HCT116 (cell line): ENCODE measurements around the gene BNC2. TPM values are rescaled to one million over a fixed set of nuclear protein-coding genes. Genes with fewer than 3 reads are reported as not detected.

Experiments
- ATAC-seq: fragments of 200-7000 bp; cut with Tn5 transposase; 2 replicates; pipeline ENCODE4 v1.9.1; 2020; ENCODE audit warnings: mild to moderate bottlenecking, moderate library complexity
- BruUV-seq: library from RNA; stranded (reverse); fragments of 400-500 nt; replicated peaks from 2 replicates; lab custom pipeline; 2021; lab: Mats Ljungman, UMichigan
- CTCF ChIA-PET: fragments of 300-600 bp; sonication (Branson Sonifier 250); formaldehyde crosslinking; loops from one replicate; lab custom pipeline; 2021; ENCODE audit warnings: antibody characterized with exemption; lab: Charles Lee
- POLR2A ChIA-PET: fragments of 300-600, 350-600 bp; sonication (Branson Sonifier 250); formaldehyde crosslinking; loops from one replicate; lab custom pipeline; 2021; ENCODE audit warnings: antibody characterized with exemption; lab: Charles Lee
- RAD21 ChIA-PET, 2 experiments: fragments of 300-600 bp; sonication (Branson Sonifier 250); formaldehyde crosslinking; loops; one replicate each; lab custom pipeline; 2023; ENCODE audit warnings: low total read pairs in 2 of 2; ENCODE audit not compliant: uncharacterized antibody in 2 of 2, unreplicated experiment in 2 of 2, low non-redundant PET in 1 of 2; lab: Charles Lee
- DNase-seq: peaks from one replicate; pipeline ENCODE4 v3.0.0-alpha.2; 2010; ENCODE audit warnings: low read depth, low spot score
- H2AFZ ChIP-seq: fragments of 200-600 bp; shearing (Covaris generic), sonication (generic); 2 replicates; pipeline ENCODE4 v1.6.1; 2017; ENCODE audit warnings: low read depth, mixed run types, mixed read lengths, antibody characterized with exemption, low read length; ENCODE audit not compliant: poor library complexity, severe bottlenecking
- H3K27ac ChIP-seq: 2 replicates; pipeline ENCODE4 v1.5.1; 2012; ENCODE audit warnings: low read depth, low read length
- H3K27me3 ChIP-seq: fragments of 200-600 bp; sonication (generic); 2 replicates; pipeline ENCODE4 v1.6.1; 2016; ENCODE audit warnings: mixed run types, low read length, mixed read lengths; ENCODE audit not compliant: insufficient read depth
- H3K36me3 ChIP-seq, 2 experiments: fragments of 200-500 bp in 1 of 2; fragments of 200-600 bp in 1 of 2; sonication (Bioruptor generic) in 1 of 2; sonication (generic) in 1 of 2; 2 replicates each; pipeline versions ENCODE4 v1.5.1 to v1.6.1; 2014 to 2016; ENCODE audit warnings: low read length in 2 of 2, inconsistent platforms in 1 of 2, mixed read lengths in 1 of 2, mixed run types in 1 of 2; ENCODE audit not compliant: insufficient read depth in 2 of 2, control insufficient read depth in 1 of 2
- H3K4me1 ChIP-seq, 2 experiments: fragments of 200-600 bp in 1 of 2; sonication (generic) in 1 of 2; 2 replicates each; pipeline versions ENCODE4 v1.5.1 to v1.6.1; 2012 to 2017; ENCODE audit warnings: low read length in 2 of 2, inconsistent platforms in 1 of 2, mild to moderate bottlenecking in 1 of 2, mixed read lengths in 1 of 2, mixed run types in 1 of 2, moderate library complexity in 1 of 2; ENCODE audit not compliant: insufficient read depth in 2 of 2, control insufficient read depth in 1 of 2
- H3K4me2 ChIP-seq: fragments of 200-600 bp; sonication (generic); 2 replicates; pipeline ENCODE4 v1.6.1; 2017; ENCODE audit warnings: mixed run types, low read length, mixed read lengths
- H3K4me3 ChIP-seq, 2 experiments: fragments of 200-600 bp in 1 of 2; sonication (generic) in 1 of 2; replicated peaks in 1 of 2; 2 replicates each; pipeline ENCODE4 v1.5.1; 2011 to 2016; ENCODE audit warnings: low read length in 2 of 2, control low read depth in 1 of 2, low read depth in 1 of 2, mild to moderate bottlenecking in 1 of 2, mixed read lengths in 1 of 2, mixed run types in 1 of 2
- H3K79me2 ChIP-seq: fragments of 200-600 bp; sonication (generic); 2 replicates; pipeline ENCODE4 v1.6.1; 2017; ENCODE audit warnings: mild to moderate bottlenecking, mixed run types, low read length, moderate library complexity, mixed read lengths; ENCODE audit not compliant: insufficient read depth
- H3K9ac ChIP-seq: fragments of 200-600 bp; sonication (generic); 2 replicates; pipeline ENCODE4 v1.6.1; 2016; ENCODE audit warnings: low read length, mixed read lengths
- H3K9me2 ChIP-seq: fragments of 200-600 bp; sonication (generic), shearing (Covaris generic); 2 replicates; pipeline ENCODE4 v1.6.1; 2017; ENCODE audit warnings: mixed run types, mild to moderate bottlenecking, moderate library complexity; ENCODE audit not compliant: insufficient read depth
- H3K9me3 ChIP-seq, 2 experiments: fragments of 200-500 bp in 1 of 2; fragments of 200-600 bp in 1 of 2; sonication (Bioruptor generic) in 1 of 2; sonication (generic) in 1 of 2; 2 replicates each; pipeline ENCODE4 v1.6.1; 2014 to 2017; ENCODE audit warnings: low read length in 2 of 2, mixed read lengths in 2 of 2, inconsistent platforms in 1 of 2, low read depth in 1 of 2, mild to moderate bottlenecking in 1 of 2, mixed run types in 1 of 2, moderate library complexity in 1 of 2; ENCODE audit not compliant: control insufficient read depth in 1 of 2, insufficient read depth in 1 of 2
- H4K20me1 ChIP-seq: fragments of 200-600 bp; sonication (generic), shearing (Covaris generic); 2 replicates; pipeline ENCODE4 v1.6.1; 2017; ENCODE audit warnings: mixed run types, mild to moderate bottlenecking, moderate library complexity; ENCODE audit not compliant: insufficient read depth
- ELF1 ChIP-seq: IDR thresholded peaks from 2 replicates; pipeline ENCODE4 v1.6.1; 2012; ENCODE audit warnings: low read depth, borderline replicate concordance
- EZH2phosphoT487 ChIP-seq: fragments of 200-600 bp; IDR thresholded peaks from 2 replicates; pipeline ENCODE4 v1.6.1; 2018; ENCODE audit warnings: antibody characterized with exemption, borderline replicate concordance
- POLR2AphosphoS5 ChIP-seq: IDR thresholded peaks from 2 replicates; pipeline ENCODE4 v1.6.1; 2011; ENCODE audit warnings: mild to moderate bottlenecking, low read depth, low read length, moderate library complexity
- ZFX ChIP-seq: fragments of 450-650 bp; IDR thresholded peaks from 2 replicates; pipeline ENCODE4 v1.6.1; 2017
- ZNF274 ChIP-seq: fragments of 200-500 bp; sonication (Bioruptor generic); IDR thresholded peaks from 2 replicates; pipeline ENCODE4 v1.6.1; 2014; ENCODE audit warnings: mild to moderate bottlenecking, low read depth, low read length, inconsistent platforms
- intact Hi-C: fragments of 100-400 bp; cut with micrococcal nuclease; formaldehyde crosslinking; loops from 2 replicates; pipeline ENCODE4 v1.10.0; 2022
- total RNA-seq: library from RNA; stranded (reverse); gene quantifications from one replicate; pipeline ENCODE4 v1.2.1, GENCODE V29; 2021; ENCODE audit not compliant: unreplicated experiment
- TF ChIP-seq, protein P1 (sequence below): IDR thresholded peaks from 2 replicates; pipeline ENCODE4 v1.6.1; 2012; ENCODE audit warnings: low read depth
- TF ChIP-seq, protein P2 (sequence below): IDR thresholded peaks from 2 replicates; pipeline ENCODE4 v1.6.1; 2012
- TF ChIP-seq, protein P3 (sequence below): IDR thresholded peaks from 2 replicates; pipeline ENCODE4 v1.6.1; 2012

BNC2 gene
- total RNA-seq, 1 experiment from 2014 or later: 0.37 TPM

DNA sequence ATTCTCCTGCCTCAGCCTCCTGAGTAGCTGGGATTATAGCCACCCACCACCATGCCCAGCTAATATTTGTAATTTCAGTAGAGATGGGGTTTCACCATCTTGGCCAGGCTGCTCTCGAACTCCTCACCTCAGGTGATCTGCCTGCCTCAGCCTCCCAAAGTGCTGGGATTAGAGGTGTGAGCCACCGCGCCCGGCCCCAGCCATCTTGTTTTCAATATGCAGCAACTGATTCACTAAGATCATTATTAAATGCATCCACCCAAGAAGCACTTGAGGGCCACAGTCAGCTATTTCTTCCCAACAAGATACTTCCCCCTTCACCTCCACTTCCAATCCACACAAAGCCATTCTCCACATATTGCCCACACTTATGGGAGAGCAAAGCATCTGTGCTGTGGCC, 115.8 kb downstream of the BNC2 start:
- H3K9me3 ChIP-seq: no peaks in the 10 kb centered on the region
- H3K79me2 ChIP-seq: no peaks in the 10 kb centered on the region
- no TSS peak for BruUV-seq
- H3K9ac ChIP-seq: no peak overlapping the region
- H3K4me3 ChIP-seq: no peak overlapping the region
- H3K27ac ChIP-seq: no peak overlapping the region
- no peaks in the 10 kb centered on the region for H3K36me3 ChIP-seq
- H2AFZ ChIP-seq: no peak overlapping the region
- H3K9me2 ChIP-seq: no peaks in the 10 kb centered on the region
- no peaks in the 10 kb centered on the region for H3K4me1 ChIP-seq
- H4K20me1 ChIP-seq: no peaks in the 10 kb centered on the region
- no peaks in the 10 kb centered on the region for H3K27me3 ChIP-seq
- H3K4me2 ChIP-seq: no peak overlapping the region
- DNase-seq: no peak
- RAD21 ChIA-PET: no interaction called here
- CTCF ChIA-PET: no interaction called here
- POLR2A ChIA-PET: no interaction called here
- intact Hi-C loops: no loop called here
- TF ChIP-seq, protein P1, sequence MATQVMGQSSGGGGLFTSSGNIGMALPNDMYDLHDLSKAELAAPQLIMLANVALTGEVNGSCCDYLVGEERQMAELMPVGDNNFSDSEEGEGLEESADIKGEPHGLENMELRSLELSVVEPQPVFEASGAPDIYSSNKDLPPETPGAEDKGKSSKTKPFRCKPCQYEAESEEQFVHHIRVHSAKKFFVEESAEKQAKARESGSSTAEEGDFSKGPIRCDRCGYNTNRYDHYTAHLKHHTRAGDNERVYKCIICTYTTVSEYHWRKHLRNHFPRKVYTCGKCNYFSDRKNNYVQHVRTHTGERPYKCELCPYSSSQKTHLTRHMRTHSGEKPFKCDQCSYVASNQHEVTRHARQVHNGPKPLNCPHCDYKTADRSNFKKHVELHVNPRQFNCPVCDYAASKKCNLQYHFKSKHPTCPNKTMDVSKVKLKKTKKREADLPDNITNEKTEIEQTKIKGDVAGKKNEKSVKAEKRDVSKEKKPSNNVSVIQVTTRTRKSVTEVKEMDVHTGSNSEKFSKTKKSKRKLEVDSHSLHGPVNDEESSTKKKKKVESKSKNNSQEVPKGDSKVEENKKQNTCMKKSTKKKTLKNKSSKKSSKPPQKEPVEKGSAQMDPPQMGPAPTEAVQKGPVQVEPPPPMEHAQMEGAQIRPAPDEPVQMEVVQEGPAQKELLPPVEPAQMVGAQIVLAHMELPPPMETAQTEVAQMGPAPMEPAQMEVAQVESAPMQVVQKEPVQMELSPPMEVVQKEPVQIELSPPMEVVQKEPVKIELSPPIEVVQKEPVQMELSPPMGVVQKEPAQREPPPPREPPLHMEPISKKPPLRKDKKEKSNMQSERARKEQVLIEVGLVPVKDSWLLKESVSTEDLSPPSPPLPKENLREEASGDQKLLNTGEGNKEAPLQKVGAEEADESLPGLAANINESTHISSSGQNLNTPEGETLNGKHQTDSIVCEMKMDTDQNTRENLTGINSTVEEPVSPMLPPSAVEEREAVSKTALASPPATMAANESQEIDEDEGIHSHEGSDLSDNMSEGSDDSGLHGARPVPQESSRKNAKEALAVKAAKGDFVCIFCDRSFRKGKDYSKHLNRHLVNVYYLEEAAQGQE: no peak
- TF ChIP-seq, protein P2, sequence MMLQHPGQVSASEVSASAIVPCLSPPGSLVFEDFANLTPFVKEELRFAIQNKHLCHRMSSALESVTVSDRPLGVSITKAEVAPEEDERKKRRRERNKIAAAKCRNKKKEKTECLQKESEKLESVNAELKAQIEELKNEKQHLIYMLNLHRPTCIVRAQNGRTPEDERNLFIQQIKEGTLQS: no peak
- TF ChIP-seq ZNF274 (no peak), EZH2phosphoT487 (no peak), ZFX (no peak)
- TF ChIP-seq, protein P3, sequence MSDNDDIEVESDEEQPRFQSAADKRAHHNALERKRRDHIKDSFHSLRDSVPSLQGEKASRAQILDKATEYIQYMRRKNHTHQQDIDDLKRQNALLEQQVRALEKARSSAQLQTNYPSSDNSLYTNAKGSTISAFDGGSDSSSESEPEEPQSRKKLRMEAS: no peak
- no peak for ATAC-seq

DNA sequence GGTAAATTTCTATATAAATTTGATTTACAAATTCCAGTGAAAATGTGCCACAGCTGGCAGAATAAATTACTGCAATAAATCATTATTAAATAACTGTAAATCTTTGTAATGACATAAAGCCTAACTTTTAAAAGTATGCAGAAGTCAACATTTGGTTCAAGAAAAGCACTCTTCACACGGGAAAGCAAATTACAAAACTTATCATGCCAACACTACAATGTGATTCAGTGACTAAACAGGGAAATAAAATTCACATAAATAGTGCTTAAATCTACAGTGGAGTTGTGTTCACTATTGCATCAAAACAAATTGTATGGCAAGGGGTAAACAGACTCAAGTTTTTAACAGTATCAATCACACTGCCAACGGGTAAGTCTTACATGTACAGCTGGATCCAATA, 117.2 kb downstream of the BNC2 start:
- DNase-seq: no peak
- no peaks in the 10 kb centered on the region for H3K79me2 ChIP-seq
- intact Hi-C loops: no loop called here
- H2AFZ ChIP-seq: no peak overlapping the region
- ChIA-PET CTCF (no interaction called here), POLR2A (no interaction called here), RAD21 (no interaction called here)
- no peaks in the 10 kb centered on the region for H4K20me1 ChIP-seq
- H3K4me3 ChIP-seq: no peak overlapping the region
- no peaks in the 10 kb centered on the region for H3K36me3 ChIP-seq
- ATAC-seq: no peak
- H3K9me3 ChIP-seq: no peaks in the 10 kb centered on the region
- H3K9me2 ChIP-seq: no peaks in the 10 kb centered on the region
- BruUV-seq: no TSS peak
- H3K4me2 ChIP-seq: no peak overlapping the region
- H3K9ac ChIP-seq: no peak overlapping the region
- TF ChIP-seq, protein P2: no peak
- TF ChIP-seq ELF1 (no peak), POLR2AphosphoS5 (no peak)
- no peak overlapping the region for H3K27ac ChIP-seq
- no peaks in the 10 kb centered on the region for H3K4me1 ChIP-seq
- no peaks in the 10 kb centered on the region for H3K27me3 ChIP-seq
